Bronchial epithelial cell (primary cell): ENCODE results near the gene TTPAL. TPM values are rescaled to one million over a fixed set of nuclear protein-coding genes. Genes with fewer than 3 reads are reported as not detected.

Source experiments
- DNase-seq: peaks from one replicate; pipeline ENCODE4 v3.0.0-alpha.2; 2010; ENCODE audit warnings: low read depth
- FAIRE-seq: peaks from 2 replicates; lab custom pipeline; 2011; peaks lifted over from hg19 to GRCh38; lab: Jason Lieb, UNC
- H3K27me3 ChIP-seq: 2 replicates; pipeline ENCODE4 v1.5.1; 2011; ENCODE audit warnings: low read length; ENCODE audit not compliant: control insufficient read depth, insufficient read depth
- H3K36me3 ChIP-seq: 2 replicates; pipeline ENCODE4 v1.5.1; 2011; ENCODE audit warnings: low read length; ENCODE audit not compliant: control insufficient read depth, insufficient read depth
- H3K4me3 ChIP-seq: 2 replicates; pipeline ENCODE4 v1.5.1; 2011; ENCODE audit warnings: mild to moderate bottlenecking, low read depth, low read length, control low read depth
- CTCF ChIP-seq: IDR thresholded peaks from 2 replicates; pipeline ENCODE4 v1.5.1; 2011; ENCODE audit warnings: mild to moderate bottlenecking, moderate library complexity, low read length, control low read depth, inconsistent platforms; ENCODE audit not compliant: insufficient read depth, severe bottlenecking
- total RNA-seq: library from RNA; depleted of rRNA; stranded (reverse); fragments of >200 nt; gene quantifications from 2 replicates; pipeline ENCODE4 v1.2.1, GENCODE V29; 2014

Gene TTPAL
- total RNA-seq, 1 donor from 2014 or later = 9.0 TPM

GRCh38 chr20:44448753-44449546 is 26.7 kb upstream of the TTPAL start:
- FAIRE-seq (no peak), DNase-seq (peak; percentile 33)
- Histone ChIP-seq H3K36me3 (no peaks in the 10 kb centered on the region), H3K4me3 (no peak overlapping the region), H3K27me3 (peaks cover 3% of the 10 kb centered on the region)
- peak; percentile 44 for TF ChIP-seq CTCF

- H3K36me3 ChIP-seq = no peaks in the 10 kb centered on the region
- DNase-seq (no peak), FAIRE-seq (no peak)
- H3K27me3 ChIP-seq = peaks cover 3% of the 10 kb centered on the region
- TF ChIP-seq CTCF = no peak
- H3K4me3 ChIP-seq = no peak overlapping the region
Measured at GRCh38 chr20:44449864-44450263, 25.8 kb upstream of the TTPAL start.

DNA sequence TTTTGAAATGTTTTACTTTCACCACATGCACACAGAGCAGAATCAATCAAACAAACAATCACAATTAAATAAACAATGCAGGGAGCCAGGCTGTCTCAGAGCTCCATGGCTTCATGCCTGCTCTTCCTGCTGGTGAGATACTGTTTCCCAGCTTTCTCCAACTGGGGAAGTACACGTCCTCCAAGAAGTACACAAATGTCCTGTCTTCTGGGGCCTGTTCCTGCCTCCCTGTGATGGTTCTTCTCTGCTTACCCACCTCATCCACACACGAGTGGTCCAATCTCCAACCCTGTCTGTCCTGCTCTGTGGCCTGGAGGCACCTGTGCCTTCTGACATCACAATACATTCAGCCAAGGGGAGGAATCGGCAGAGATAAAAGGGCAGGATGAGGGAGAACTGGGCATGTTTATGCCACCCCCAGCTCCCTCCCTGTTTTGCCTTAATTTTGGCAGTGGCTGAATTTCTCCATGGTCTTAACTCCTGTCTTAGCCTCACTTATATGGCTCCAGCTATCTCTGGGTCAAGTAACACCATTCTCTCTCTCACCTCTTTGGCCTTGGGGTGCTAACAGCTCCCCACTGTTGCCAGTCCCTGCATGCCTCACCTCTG is 25.3 kb upstream of the TTPAL start:
- Histone ChIP-seq H3K36me3 (no peaks in the 10 kb centered on the region), H3K4me3 (no peak overlapping the region), H3K27me3 (peaks cover 3% of the 10 kb centered on the region)
- TF ChIP-seq CTCF = no peak
- DNase-seq (no peak), FAIRE-seq (no peak)

- peaks cover 3% of the 10 kb centered on the region for H3K27me3 ChIP-seq
- H3K4me3 ChIP-seq = no peak overlapping the region
- FAIRE-seq (no peak), DNase-seq (no peak)
- no peak for TF ChIP-seq CTCF
- no peaks in the 10 kb centered on the region for H3K36me3 ChIP-seq
Measured at GRCh38 chr20:44450903-44451450, 24.7 kb upstream of the TTPAL start.

DNA sequence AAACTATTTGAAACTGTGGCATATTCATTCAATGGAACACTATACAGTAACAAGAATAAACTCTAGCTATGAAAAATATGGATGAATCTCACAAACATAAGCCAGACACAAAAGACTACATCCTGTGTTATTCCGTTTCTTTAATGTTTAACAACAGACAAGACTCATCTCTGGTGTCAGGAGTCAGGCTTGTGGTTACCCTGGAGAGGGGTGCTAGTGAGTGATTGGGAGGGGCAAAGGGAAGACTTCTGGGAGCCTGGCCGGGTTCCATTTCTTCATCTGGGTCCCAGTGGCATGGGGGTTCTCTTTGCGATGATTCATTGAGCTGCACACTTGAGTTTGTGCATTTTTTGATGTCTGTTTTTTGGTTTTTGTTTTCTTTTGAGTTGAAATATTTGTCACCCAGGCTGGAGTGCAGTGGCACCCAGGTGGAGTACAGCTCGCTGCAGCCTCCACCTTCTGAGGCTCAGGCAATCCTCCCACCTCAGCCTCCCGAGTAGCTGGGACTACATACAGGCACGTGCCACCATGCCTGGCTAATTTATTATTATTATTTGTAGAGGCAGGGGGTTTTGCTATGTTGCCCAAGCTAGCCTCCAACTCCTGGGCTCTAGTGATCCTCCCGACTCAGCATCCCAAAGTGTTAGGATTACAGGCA is 21.2 kb upstream of the TTPAL start:
- Histone ChIP-seq H3K36me3 (no peaks in the 10 kb centered on the region), H3K4me3 (no peak overlapping the region), H3K27me3 (peaks cover 3% of the 10 kb centered on the region)
- no peak for TF ChIP-seq CTCF
- FAIRE-seq = no peak
- DNase-seq = no peak
